ENCODE measurements around the gene TRIM61. TPM values are rescaled to one million over a fixed set of nuclear protein-coding genes. Genes with fewer than 3 reads are reported as not detected.
"Not testable (repeated sequence)": the region's sequence is repeated elsewhere in the genome, so short reads cannot be mapped to it uniquely, and the experiment has no call there.

TRIM61 gene
- total RNA-seq, 1 donor from 2014 or later, result 2.7 TPM

GRCh38 chr4:164949448-164950143 is 27.9 kb downstream of the TRIM61 start:
- no peak overlapping the region for H3K27ac Mint-ChIP-seq
- no peaks in the 10 kb centered on the region for H3K4me1 Mint-ChIP-seq (ENCODE audit: low read depth)
- peaks cover 16% of the 10 kb centered on the region for H3K27me3 Mint-ChIP-seq (ENCODE audit: low read depth)
- no peak for DNase-seq (ENCODE audit: low spot score)
- no peaks in the 10 kb centered on the region for H3K9me3 Mint-ChIP-seq
- no peak overlapping the region for H3K4me3 Mint-ChIP-seq (ENCODE audit: low read depth)
- no peaks in the 10 kb centered on the region for H3K36me3 Mint-ChIP-seq (ENCODE audit: low read depth)
- intact Hi-C loops (cut with micrococcal nuclease), result no loop called here

DNA sequence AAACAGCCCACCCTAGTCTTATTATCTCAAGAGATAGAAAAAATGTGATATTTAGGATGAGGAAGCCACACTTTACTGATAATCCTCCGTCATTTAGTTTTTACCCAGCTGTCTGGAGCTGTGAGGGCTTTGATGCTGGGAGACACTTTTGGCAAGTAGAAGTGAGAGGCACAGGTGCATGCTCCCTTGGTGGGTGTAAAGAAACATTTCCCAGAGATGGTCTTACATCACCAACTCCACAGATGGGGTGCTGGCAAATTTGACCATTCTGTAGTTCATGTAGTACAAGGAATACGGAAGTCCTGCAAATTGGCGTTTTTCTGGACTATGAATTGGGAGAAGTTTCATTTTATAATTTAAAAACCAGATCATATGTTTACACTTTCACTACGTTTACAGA is 28.5 kb downstream of the TRIM61 start:
- Mint-ChIP-seq H3K9me3 (no peaks in the 10 kb centered on the region), H3K27me3 (ENCODE audit: low read depth) (peaks cover 16% of the 10 kb centered on the region), H3K27ac (no peak overlapping the region), H3K4me3 (ENCODE audit: low read depth) (no peak overlapping the region), H3K4me1 (ENCODE audit: low read depth) (no peaks in the 10 kb centered on the region), H3K36me3 (ENCODE audit: low read depth) (no peaks in the 10 kb centered on the region)
- DNase-seq (ENCODE audit: low spot score), result no peak
- intact Hi-C loops (cut with micrococcal nuclease), result no loop called here

DNA sequence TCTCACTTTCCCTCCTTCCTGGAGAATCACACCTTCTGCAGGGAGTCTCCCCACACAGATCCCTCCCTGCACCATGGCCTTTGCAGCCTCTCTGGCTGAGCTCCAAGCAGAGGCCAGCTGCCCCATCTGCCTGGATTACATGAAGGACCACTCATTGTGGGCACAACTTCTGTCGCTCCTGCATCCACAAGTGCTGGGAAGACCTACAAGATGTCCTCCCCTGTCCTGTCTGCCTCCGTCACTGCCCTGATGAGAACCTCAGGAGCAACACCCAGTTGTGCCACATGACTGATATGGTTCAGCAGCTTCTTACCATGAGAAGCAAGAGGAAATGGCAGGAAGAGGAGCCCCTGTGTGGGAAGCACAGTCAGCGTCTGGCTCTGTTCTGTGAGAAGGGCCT is 29.5 kb downstream of the TRIM61 start:
- H3K27ac Mint-ChIP-seq; H3K9me3 Mint-ChIP-seq; intact Hi-C loops (cut with micrococcal nuclease); H3K4me3 Mint-ChIP-seq (ENCODE audit: low read depth); DNase-seq (ENCODE audit: low spot score); H3K36me3 Mint-ChIP-seq (ENCODE audit: low read depth); H3K4me1 Mint-ChIP-seq (ENCODE audit: low read depth): not testable (repeated sequence)
- peaks cover 16% of the 10 kb centered on the region for H3K27me3 Mint-ChIP-seq (ENCODE audit: low read depth)

- no peak overlapping the region for H3K4me3 Mint-ChIP-seq (ENCODE audit: low read depth)
These were observed 30.6 kb downstream of the TRIM61 start for GRCh38 chr4:164946810-164947209.

DNA sequence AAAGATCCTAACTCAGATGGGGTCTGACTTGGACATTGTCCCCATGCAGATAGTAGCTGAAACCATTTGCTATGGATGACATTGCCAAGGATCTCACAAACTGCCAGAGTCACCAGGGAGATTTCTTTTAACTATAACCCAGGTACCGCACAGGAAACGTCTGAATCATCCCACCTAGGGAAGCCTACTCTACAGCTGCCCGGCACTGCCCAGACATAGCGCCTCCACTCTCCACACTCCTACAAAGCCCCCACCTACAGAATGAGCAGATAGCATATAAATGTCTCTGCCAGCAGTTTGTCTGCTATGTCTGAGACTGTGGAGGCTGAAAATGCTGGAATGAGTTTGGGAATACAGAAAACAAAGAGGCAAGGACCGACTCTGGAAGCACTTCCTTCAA is 32.3 kb downstream of the TRIM61 start:
- H3K27ac Mint-ChIP-seq, result no peak overlapping the region
- H3K36me3 Mint-ChIP-seq (ENCODE audit: low read depth), result no peaks in the 10 kb centered on the region
- no peak overlapping the region for H3K4me3 Mint-ChIP-seq (ENCODE audit: low read depth)
- peaks cover 11% of the 10 kb centered on the region for H3K27me3 Mint-ChIP-seq (ENCODE audit: low read depth)
- H3K9me3 Mint-ChIP-seq, result no peaks in the 10 kb centered on the region
- H3K4me1 Mint-ChIP-seq (ENCODE audit: low read depth), result no peaks in the 10 kb centered on the region
- intact Hi-C loops (cut with micrococcal nuclease), result no loop called here
- DNase-seq (ENCODE audit: low spot score), result no peak

More at GRCh38 chr4:164946810-164947209, 30.6 kb downstream of the TRIM61 start:
- no peak for DNase-seq (ENCODE audit: low spot score)
- H3K4me1 Mint-ChIP-seq (ENCODE audit: low read depth), result no peaks in the 10 kb centered on the region
- H3K27ac Mint-ChIP-seq, result no peak overlapping the region
- H3K9me3 Mint-ChIP-seq, result no peaks in the 10 kb centered on the region
- intact Hi-C loops (cut with micrococcal nuclease), result no loop called here
- peaks cover 13% of the 10 kb centered on the region for H3K27me3 Mint-ChIP-seq (ENCODE audit: low read depth)
- H3K36me3 Mint-ChIP-seq (ENCODE audit: low read depth), result no peaks in the 10 kb centered on the region

DNA sequence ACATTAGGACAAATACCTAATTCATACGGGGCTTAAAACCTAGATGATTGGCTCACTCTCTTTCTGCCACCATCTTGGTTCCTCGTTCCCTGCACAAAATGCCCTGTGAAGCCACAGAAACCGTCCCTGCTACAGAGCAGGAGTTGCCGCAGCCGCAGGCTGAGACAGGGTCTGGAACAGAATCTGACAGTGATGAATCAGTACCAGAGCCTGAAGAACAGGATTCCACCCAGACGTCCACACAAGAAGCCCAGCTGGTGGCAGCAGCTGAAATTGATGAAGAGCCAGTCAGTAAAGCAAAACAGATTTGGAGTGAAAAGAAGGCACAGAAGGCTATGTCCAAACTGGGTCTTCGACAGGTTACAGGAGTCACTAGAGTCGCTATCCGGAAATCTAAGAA is 34.3 kb downstream of the TRIM61 start:
- H3K9me3 Mint-ChIP-seq, result no peaks in the 10 kb centered on the region
- H3K4me3 Mint-ChIP-seq (ENCODE audit: low read depth), result no peak overlapping the region
- DNase-seq (ENCODE audit: low spot score), result no peak
- intact Hi-C loops (cut with micrococcal nuclease), result no loop called here
- no peaks in the 10 kb centered on the region for H3K36me3 Mint-ChIP-seq (ENCODE audit: low read depth)
- no peaks in the 10 kb centered on the region for H3K4me1 Mint-ChIP-seq (ENCODE audit: low read depth)
- peaks cover 8% of the 10 kb centered on the region for H3K27me3 Mint-ChIP-seq (ENCODE audit: low read depth)
- H3K27ac Mint-ChIP-seq, result no peak overlapping the region

DNA sequence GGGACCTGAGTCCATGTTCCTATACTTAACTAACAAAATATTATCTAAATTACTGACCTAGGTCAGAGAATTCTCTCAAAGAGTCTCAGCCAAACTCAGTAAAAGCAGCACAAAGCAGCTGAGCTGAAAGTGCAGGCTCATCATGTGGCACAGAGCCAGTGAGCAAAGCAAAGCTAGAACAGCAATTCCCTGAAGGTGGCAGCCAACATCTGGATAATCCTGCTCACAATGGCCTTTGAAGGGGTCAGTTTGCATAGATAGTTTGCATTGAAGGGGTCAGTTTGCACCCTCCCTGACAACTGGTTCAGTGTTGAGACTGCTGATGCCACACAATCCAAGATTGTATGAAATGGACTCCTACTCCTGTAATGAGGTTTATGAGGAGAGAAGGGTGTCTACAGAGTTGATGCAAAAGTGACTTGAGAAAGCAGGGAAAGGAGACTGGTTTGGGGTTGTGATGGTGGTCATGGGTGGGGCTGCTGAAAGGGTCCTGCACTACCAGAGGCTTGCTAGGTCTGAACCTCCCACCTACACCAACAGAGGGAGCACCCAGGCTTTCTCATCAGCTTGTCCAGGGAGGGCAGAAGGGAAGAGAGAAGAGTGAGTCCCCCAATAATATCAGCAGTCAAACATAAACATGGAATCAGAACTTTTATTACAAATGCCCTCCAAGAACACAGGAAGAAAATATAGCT is 39.7 kb downstream of the TRIM61 start:
- intact Hi-C loops (cut with micrococcal nuclease), result no loop called here
- Mint-ChIP-seq H3K27me3 (ENCODE audit: low read depth) (peaks cover 3% of the 10 kb centered on the region), H3K4me1 (ENCODE audit: low read depth) (no peaks in the 10 kb centered on the region), H3K4me3 (ENCODE audit: low read depth) (no peak overlapping the region), H3K9me3 (no peaks in the 10 kb centered on the region), H3K36me3 (ENCODE audit: low read depth) (no peaks in the 10 kb centered on the region), H3K27ac (no peak overlapping the region)
- DNase-seq (ENCODE audit: low spot score), result no peak

GRCh38 chr4:164935865-164936606 is 41.4 kb downstream of the TRIM61 start:
- H3K4me1 Mint-ChIP-seq (ENCODE audit: low read depth); H3K9me3 Mint-ChIP-seq; intact Hi-C loops (cut with micrococcal nuclease); DNase-seq (ENCODE audit: low spot score); H3K27ac Mint-ChIP-seq; H3K27me3 Mint-ChIP-seq (ENCODE audit: low read depth); H3K36me3 Mint-ChIP-seq (ENCODE audit: low read depth); H3K4me3 Mint-ChIP-seq (ENCODE audit: low read depth): not testable (repeated sequence)

DNA sequence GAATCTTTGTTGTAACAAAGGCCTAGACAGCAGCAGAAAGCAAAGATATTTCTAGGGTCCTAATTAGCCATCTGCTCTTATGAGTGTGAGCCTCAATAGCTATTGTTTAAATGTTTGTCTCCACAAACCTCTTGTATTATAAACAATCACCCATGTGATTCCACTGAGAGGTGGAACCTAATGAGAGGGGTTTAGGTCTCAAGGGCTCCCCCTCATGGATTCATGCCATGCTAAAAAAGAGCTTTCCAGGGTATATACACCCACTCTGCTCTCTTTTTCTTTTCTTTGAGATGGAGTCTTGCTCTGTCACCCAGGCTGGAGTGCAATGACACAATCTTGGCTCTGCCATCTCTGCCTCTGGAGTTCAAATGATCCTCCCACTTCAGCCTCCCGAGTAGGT is 42.1 kb downstream of the TRIM61 start:
- no peak for DNase-seq (ENCODE audit: low spot score)
- Mint-ChIP-seq H3K27ac (no peak overlapping the region), H3K9me3 (no peaks in the 10 kb centered on the region), H3K27me3 (ENCODE audit: low read depth) (peaks cover 3% of the 10 kb centered on the region), H3K4me1 (ENCODE audit: low read depth) (no peaks in the 10 kb centered on the region), H3K4me3 (ENCODE audit: low read depth) (no peak overlapping the region), H3K36me3 (ENCODE audit: low read depth) (no peaks in the 10 kb centered on the region)
- intact Hi-C loops (cut with micrococcal nuclease), result no loop called here

GRCh38 chr4:164933244-164933643 is 44.2 kb downstream of the TRIM61 start:
- no peak overlapping the region for H3K4me3 Mint-ChIP-seq (ENCODE audit: low read depth)
- H3K4me1 Mint-ChIP-seq (ENCODE audit: low read depth), result no peaks in the 10 kb centered on the region
- H3K9me3 Mint-ChIP-seq, result no peaks in the 10 kb centered on the region
- intact Hi-C loops (cut with micrococcal nuclease), result no loop called here
- DNase-seq (ENCODE audit: low spot score), result no peak
- H3K27ac Mint-ChIP-seq, result no peak overlapping the region
- H3K27me3 Mint-ChIP-seq (ENCODE audit: low read depth), result no peaks in the 10 kb centered on the region
- H3K36me3 Mint-ChIP-seq (ENCODE audit: low read depth), result no peaks in the 10 kb centered on the region

DNA sequence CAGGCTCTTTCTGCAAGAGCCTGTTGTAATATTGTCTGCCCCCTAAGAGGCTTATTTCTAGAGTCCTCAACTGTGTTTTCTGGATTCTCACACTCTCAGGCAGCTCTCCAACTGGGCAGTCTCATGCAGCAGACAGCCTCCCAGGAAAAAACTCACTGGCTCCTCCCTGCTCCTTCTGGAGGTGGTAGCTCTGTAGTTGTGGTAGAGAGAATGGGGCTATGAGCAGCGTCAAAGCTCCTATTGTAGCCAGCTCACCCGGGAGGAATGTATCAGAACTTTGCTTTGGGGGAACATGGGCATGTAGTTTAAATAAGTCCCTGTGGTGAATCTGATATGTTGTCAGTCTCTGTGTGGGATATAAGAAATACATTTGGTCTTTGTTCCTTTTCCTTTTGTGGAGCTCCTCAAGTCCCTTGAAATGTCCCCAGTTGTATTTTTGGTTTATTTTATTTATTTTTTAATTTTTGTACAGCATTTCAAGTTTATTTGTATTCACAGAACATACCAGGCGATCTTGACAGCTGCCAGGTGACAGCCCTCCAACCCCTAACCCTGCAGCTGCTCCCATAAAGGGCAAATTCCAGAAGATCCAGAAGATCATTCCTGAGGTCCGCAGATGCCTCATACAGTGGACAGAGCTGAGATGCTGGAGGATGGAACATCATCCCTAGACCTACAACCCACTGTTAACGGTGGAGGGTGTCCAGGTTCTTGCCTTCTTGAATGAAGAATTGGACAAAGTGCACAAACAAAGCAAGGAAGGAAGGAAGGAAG is 45.7 kb downstream of the TRIM61 start:
- Mint-ChIP-seq H3K27me3 (ENCODE audit: low read depth) (no peaks in the 10 kb centered on the region), H3K4me1 (ENCODE audit: low read depth) (no peaks in the 10 kb centered on the region), H3K4me3 (ENCODE audit: low read depth) (no peak overlapping the region), H3K27ac (no peak overlapping the region), H3K9me3 (no peaks in the 10 kb centered on the region), H3K36me3 (ENCODE audit: low read depth) (no peaks in the 10 kb centered on the region)
- no peak for DNase-seq (ENCODE audit: low spot score)
- intact Hi-C loops (cut with micrococcal nuclease), result no loop called here

DNA sequence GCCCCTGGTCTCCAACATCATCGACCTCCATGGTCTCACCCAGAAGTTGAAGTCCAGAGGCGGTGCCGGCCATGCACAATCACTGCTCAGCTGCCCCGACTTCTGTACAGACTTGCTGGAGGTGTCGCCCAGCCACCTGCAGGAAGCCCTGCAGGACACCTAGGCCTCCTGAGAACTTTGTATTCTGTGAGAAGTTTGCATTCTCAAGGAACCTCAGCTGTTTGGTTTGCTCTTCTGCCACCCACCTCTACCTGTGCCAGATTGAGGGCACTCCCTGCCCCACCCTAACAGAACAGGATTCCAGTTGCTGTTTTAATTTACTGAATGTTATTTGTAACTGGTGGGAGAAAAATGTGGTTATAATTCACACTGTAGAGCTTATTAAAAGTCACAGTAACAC is 46.8 kb downstream of the TRIM61 start:
- intact Hi-C loops (cut with micrococcal nuclease), result no loop called here
- Mint-ChIP-seq H3K36me3 (ENCODE audit: low read depth) (no peaks in the 10 kb centered on the region), H3K4me3 (ENCODE audit: low read depth) (no peak overlapping the region), H3K4me1 (ENCODE audit: low read depth) (no peaks in the 10 kb centered on the region), H3K27me3 (ENCODE audit: low read depth) (no peaks in the 10 kb centered on the region), H3K27ac (no peak overlapping the region), H3K9me3 (no peaks in the 10 kb centered on the region)
- no peak for DNase-seq (ENCODE audit: low spot score)

All from activated T-helper 2 cell treated with anti-CD3 and anti-CD28 coated beads, Interferon-gamma antibody, Interleukin-2, Interleukin-4, amounts not matched to agents 10 μg/mL and 5 μg/mL and 100 μg/mL, durations not matched to agents 14 hours and 24 hours and 36 hours (primary cell).